ENCODE data around the gene TRIM4. TPM values are rescaled to one million over a fixed set of nuclear protein-coding genes. Genes with fewer than 3 reads are reported as not detected.
"Not testable (repeated sequence)": the region's sequence is repeated elsewhere in the genome, so short reads cannot be mapped to it uniquely, and the experiment has no call there.

Gene TRIM4
- total and polyA plus RNA-seq, 12 donors = 17.2 to 57.0 (median 37.4) TPM

GRCh38 chr7:99876491-99876890 is 42.8 kb downstream of the TRIM4 start:
- intact Hi-C loops (cut with DNase I) = no loop called here
- Histone ChIP-seq H3K4me1 (replicated peaks in 1 of 2) (no peaks in the 10 kb centered on the region), H3K27me3 (no peaks in the 10 kb centered on the region), H3K36me3 (replicated peaks in 1 of 2) (no peaks in the 10 kb centered on the region), H3K9me3 (replicated peaks in 1 of 3) (no peaks in the 10 kb centered on the region), H3K27ac (no peak overlapping the region), H3K4me3 (no peak overlapping the region)
- TF ChIP-seq CTCF (IDR thresholded peaks at IDR 0.05) = no peak
- TF ChIP-seq POLR2A (IDR thresholded peaks at IDR 0.05) = no peak
- WGBS, 4 donors = 86 to 94% (median 88%) methylated on average over 5 of the region's 5 CpGs
- DNase-seq = no peak

- no peak overlapping the region for H3K4me3 ChIP-seq
- 82 to 94% (median 90%) methylated on average over 1 of the region's 1 CpG for WGBS, 4 donors
- intact Hi-C loops (cut with DNase I) = no loop called here
- H3K27ac ChIP-seq = no peak overlapping the region
- DNase-seq = no peak
- TF ChIP-seq CTCF (IDR thresholded peaks at IDR 0.05) = no peak
- TF ChIP-seq POLR2A (IDR thresholded peaks at IDR 0.05) = no peak
- H3K9me3 ChIP-seq (replicated peaks in 1 of 3) = peaks cover 0 to 4% (median 0%) of the 10 kb centered on the region in 3 donors
- H3K4me1 ChIP-seq (replicated peaks in 1 of 2) = no peaks in the 10 kb centered on the region
- no peaks in the 10 kb centered on the region for H3K27me3 ChIP-seq
- H3K36me3 ChIP-seq (replicated peaks in 1 of 2) = no peaks in the 10 kb centered on the region
Measured at GRCh38 chr7:99868246-99868645, 51.1 kb downstream of the TRIM4 start.

DNA sequence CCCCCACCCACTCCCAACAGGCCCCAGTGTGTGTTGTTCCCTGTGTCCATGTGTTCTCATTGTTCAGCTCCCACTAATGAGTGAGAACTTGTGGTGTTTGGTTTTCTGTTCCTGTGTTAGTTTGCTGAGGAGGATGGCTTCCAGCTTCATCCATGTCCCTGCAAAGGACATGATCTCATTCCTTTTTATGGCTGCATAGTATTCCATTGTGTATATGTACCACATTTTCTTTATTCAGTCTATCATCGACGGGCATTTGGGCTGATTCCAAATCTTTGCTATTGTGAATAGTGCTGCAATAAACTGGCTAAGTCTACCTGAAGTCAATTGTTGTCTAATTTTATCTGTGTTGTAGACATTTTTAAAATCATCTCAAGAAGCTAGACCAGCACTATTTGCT is 51.9 kb downstream of the TRIM4 start:
- H3K4me1 ChIP-seq (replicated peaks in 1 of 2); H3K9me3 ChIP-seq (replicated peaks in 1 of 3); H3K4me3 ChIP-seq; H3K36me3 ChIP-seq (replicated peaks in 1 of 2); H3K27ac ChIP-seq; intact Hi-C loops (cut with DNase I); DNase-seq; H3K27me3 ChIP-seq: not testable (repeated sequence)
- WGBS, 4 donors = 89 to 98% (median 94%) methylated on average over 2 of the region's 2 CpGs

DNA sequence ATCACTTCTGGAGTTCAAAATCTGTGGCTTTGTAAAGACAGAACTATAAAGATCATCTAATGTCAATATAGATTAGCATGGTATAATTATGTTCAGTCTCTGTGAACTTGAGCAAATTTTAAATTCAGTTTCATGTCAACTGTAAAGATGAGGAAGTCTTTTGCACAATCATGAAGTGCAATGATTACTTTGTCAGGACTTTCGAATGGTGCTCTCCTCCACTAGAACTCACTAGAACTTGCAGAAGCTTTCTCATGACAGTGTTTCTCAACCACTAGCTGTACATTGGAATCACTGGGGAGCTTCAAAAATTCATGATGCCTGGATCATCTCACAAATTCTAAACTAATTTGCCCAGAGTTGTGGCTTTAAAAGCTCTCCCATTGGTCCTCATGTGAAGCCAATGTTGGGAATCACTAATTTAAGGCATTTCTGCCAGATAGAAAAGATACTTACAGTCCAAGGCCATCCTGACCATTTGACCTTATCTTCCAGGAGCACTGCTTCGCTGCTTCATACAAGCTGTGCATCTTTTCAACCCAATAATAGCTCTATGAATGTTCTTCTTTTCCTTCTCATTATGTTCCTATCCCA is 55.4 kb downstream of the TRIM4 start:
- Histone ChIP-seq H3K9me3 (replicated peaks in 1 of 3) (peaks cover 0 to 4% (median 0%) of the 10 kb centered on the region in 3 donors), H3K4me1 (replicated peaks in 1 of 2) (peaks cover 0 to 8% of the 10 kb centered on the region in 2 donors), H3K36me3 (replicated peaks in 1 of 2) (no peaks in the 10 kb centered on the region), H3K27ac (no peak overlapping the region), H3K4me3 (no peak overlapping the region), H3K27me3 (no peaks in the 10 kb centered on the region)
- no peak for TF ChIP-seq POLR2A (IDR thresholded peaks at IDR 0.05)
- TF ChIP-seq CTCF (IDR thresholded peaks at IDR 0.05) = no peak
- intact Hi-C loops (cut with DNase I) = no loop called here
- no peak for DNase-seq
- 58 to 64% (median 61%) methylated on average over 2 of the region's 2 CpGs for WGBS, 4 donors

All from adrenal gland (tissue), 12 donors.